ENCODE measurements around the gene CYTIP.

DNA sequence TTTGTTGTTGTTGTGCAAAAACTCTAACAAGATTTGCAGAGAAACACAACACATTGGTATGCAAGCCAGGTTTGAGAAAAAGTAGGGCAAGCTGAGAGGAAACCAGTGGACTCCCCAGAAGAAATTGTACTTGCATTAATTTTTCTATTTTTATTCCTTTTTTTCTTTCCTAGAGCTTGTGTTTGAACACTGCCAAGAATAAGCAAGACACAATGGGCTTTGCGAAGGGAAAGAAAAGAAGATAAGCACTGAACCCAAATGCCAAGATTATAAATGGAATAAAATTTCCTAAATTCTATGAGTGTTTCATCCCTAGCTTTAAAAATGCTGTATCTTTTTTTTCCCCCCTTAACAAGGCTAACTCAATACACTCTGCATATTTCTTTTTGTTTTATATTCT is 17.0 kb upstream of the CYTIP start:
- TF ChIP-seq TAF1 (IDR thresholded peaks at IDR 0.05; ENCODE audit: low read depth) = no peak
- TF ChIP-seq CTCF (IDR thresholded peaks at IDR 0.05; ENCODE audit: poor library complexity, severe bottlenecking) = no peak
- TF ChIP-seq EZH2 (IDR thresholded peaks at IDR 0.05; ENCODE audit: borderline replicate concordance, insufficient read depth, low read length, poor library complexity, severe bottlenecking) = no peak
- TF ChIP-seq MXI1 (conservative IDR thresholded peaks at IDR 0.05; ENCODE audit: poor library complexity, severe bottlenecking) = no peak
- no peak for TF ChIP-seq EP300 (conservative IDR thresholded peaks at IDR 0.05; ENCODE audit: poor library complexity, severe bottlenecking)
- TF ChIP-seq POLR2AphosphoS5 (IDR thresholded peaks at IDR 0.05) = no peak
- TF ChIP-seq SMC3 (conservative IDR thresholded peaks at IDR 0.05; ENCODE audit: poor library complexity) = no peak
- TF ChIP-seq, protein P1, sequence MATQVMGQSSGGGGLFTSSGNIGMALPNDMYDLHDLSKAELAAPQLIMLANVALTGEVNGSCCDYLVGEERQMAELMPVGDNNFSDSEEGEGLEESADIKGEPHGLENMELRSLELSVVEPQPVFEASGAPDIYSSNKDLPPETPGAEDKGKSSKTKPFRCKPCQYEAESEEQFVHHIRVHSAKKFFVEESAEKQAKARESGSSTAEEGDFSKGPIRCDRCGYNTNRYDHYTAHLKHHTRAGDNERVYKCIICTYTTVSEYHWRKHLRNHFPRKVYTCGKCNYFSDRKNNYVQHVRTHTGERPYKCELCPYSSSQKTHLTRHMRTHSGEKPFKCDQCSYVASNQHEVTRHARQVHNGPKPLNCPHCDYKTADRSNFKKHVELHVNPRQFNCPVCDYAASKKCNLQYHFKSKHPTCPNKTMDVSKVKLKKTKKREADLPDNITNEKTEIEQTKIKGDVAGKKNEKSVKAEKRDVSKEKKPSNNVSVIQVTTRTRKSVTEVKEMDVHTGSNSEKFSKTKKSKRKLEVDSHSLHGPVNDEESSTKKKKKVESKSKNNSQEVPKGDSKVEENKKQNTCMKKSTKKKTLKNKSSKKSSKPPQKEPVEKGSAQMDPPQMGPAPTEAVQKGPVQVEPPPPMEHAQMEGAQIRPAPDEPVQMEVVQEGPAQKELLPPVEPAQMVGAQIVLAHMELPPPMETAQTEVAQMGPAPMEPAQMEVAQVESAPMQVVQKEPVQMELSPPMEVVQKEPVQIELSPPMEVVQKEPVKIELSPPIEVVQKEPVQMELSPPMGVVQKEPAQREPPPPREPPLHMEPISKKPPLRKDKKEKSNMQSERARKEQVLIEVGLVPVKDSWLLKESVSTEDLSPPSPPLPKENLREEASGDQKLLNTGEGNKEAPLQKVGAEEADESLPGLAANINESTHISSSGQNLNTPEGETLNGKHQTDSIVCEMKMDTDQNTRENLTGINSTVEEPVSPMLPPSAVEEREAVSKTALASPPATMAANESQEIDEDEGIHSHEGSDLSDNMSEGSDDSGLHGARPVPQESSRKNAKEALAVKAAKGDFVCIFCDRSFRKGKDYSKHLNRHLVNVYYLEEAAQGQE (IDR thresholded peaks at IDR 0.05; ENCODE audit: borderline replicate concordance) = no peak
